T-cell (primary cell): Measurements from ENCODE around the gene CCNK. TPM values are rescaled to one million over a fixed set of nuclear protein-coding genes. Genes with fewer than 3 reads are reported as not detected.

ENCODE experiments used
- ATAC-seq, 4 experiments: fragments of 200-7000 bp in 3 of 4; fragments of 150-1000 bp in 1 of 4; cut with Tn5 transposase; replicated peaks in 1 of 4; 1 replicate in 3 of 4; 2 replicates in 1 of 4; pipeline ENCODE4 v1.10.0; 2021; ENCODE audit warnings: moderate library complexity in 3 of 4, mild to moderate bottlenecking in 2 of 4, moderate number of reproducible peaks in 1 of 4
- CTCF ChIA-PET, 2 donors: fragments of 300-600 bp; sonication (Branson Sonifier 250); formaldehyde crosslinking; loops; one replicate each; lab custom pipeline; 2022; ENCODE audit warnings: antibody characterized with exemption in 2 of 2; lab: Charles Lee
- POLR2A ChIA-PET, 2 donors: fragments of 300-600 bp; sonication (Branson Sonifier 250); formaldehyde crosslinking; loops; one replicate each; lab custom pipeline; 2022; ENCODE audit warnings: antibody characterized with exemption in 2 of 2; lab: Charles Lee
- DNase-seq, 35 experiments: peaks; one replicate each; pipeline versions ENCODE4 v3.0.0 to v3.0.0-alpha.2; 2013 to 2023
- H3K27ac ChIP-seq: one replicate; pipeline ENCODE4 v1.5.1; 2013; ENCODE audit warnings: low read length
- H3K27me3 ChIP-seq, 2 experiments: replicated peaks in 1 of 2; 1 replicate in 1 of 2; 2 replicates in 1 of 2; pipeline versions ENCODE4 v1.6.1 to v1.7.0; 2013; ENCODE audit warnings: low read length in 1 of 2, mixed read lengths in 1 of 2; ENCODE audit not compliant: control insufficient read depth in 2 of 2, insufficient read depth in 2 of 2; ENCODE audit errors: extremely low read depth in 1 of 2
- H3K36me3 ChIP-seq, 2 donors: 1 replicate in 1 of 2; 2 replicates in 1 of 2; pipeline versions ENCODE4 v1.6.1 to v1.7.0; 2013; ENCODE audit warnings: low read length in 1 of 2; ENCODE audit not compliant: control insufficient read depth in 2 of 2, insufficient read depth in 1 of 2; ENCODE audit errors: extremely low read depth in 1 of 2
- H3K4me1 ChIP-seq, 2 experiments: 1 replicate in 1 of 2; 2 replicates in 1 of 2; pipeline versions ENCODE4 v1.6.1 to v1.7.0; 2013; ENCODE audit warnings: low read length in 2 of 2, mixed read lengths in 1 of 2; ENCODE audit not compliant: insufficient read depth in 2 of 2, control insufficient read depth in 1 of 2; ENCODE audit errors: extremely low read depth in 1 of 2
- H3K4me3 ChIP-seq, 2 donors: 1 replicate in 1 of 2; 2 replicates in 1 of 2; pipeline versions ENCODE4 v1.5.1 to v1.7.0; 2013; ENCODE audit warnings: mild to moderate bottlenecking in 2 of 2, low read length in 1 of 2, moderate library complexity in 1 of 2; ENCODE audit not compliant: control insufficient read depth in 1 of 2; ENCODE audit errors: extremely low read depth in 1 of 2
- H3K9me3 ChIP-seq: 2 replicates; pipeline ENCODE4 v1.7.0; 2013
- H3K27ac Mint-ChIP-seq, 2 donors: one replicate each; pipeline ENCODE4 v1.8.0; 2020 to 2021; ENCODE audit warnings: mild to moderate bottlenecking in 2 of 2, mixed read lengths in 2 of 2
- H3K27me3 Mint-ChIP-seq, 2 donors: one replicate each; pipeline ENCODE4 v1.8.0; 2021 to 2022; ENCODE audit warnings: mixed read lengths in 2 of 2
- H3K36me3 Mint-ChIP-seq: one replicate; pipeline ENCODE4 v1.8.0; 2021; ENCODE audit warnings: mixed read lengths
- H3K4me1 Mint-ChIP-seq, 3 donors: one replicate each; pipeline ENCODE4 v1.8.0; 2020 to 2022; ENCODE audit warnings: mixed read lengths in 3 of 3, mild to moderate bottlenecking in 1 of 3
- H3K4me3 Mint-ChIP-seq, 3 donors: one replicate each; pipeline ENCODE4 v1.8.0; 2020 to 2022; ENCODE audit warnings: mild to moderate bottlenecking in 3 of 3, mixed read lengths in 3 of 3, moderate library complexity in 3 of 3
- H3K9me3 Mint-ChIP-seq, 3 donors: one replicate each; pipeline ENCODE4 v1.8.0; 2020 to 2022; ENCODE audit warnings: mixed read lengths in 3 of 3
- whole genome bisulfite sequencing: methylation state at CpG from one replicate; pipeline ENCODE4 v1.1.5; 2013; ENCODE audit warnings: missing lambda C conversion rate; ENCODE audit not compliant: insufficient coverage; 5-methylcytosine and 5-hydroxymethylcytosine counted together
- total RNA-seq, 35 experiments: library from RNA in 6 of 35; stranded (reverse) in 6 of 35; fragments of 120-200 nt in 1 of 35; gene quantifications; one replicate each; pipeline versions ENCODE4 v1.2.1 to v1.2.4 and lab custom pipeline; 2013 to 2026

The CCNK gene
- total RNA-seq, 5 donors from 2014 or later (not counting 1 experiment from before 2014, with no cell fraction given), result 61.8 to 138 (median 74.6) TPM

GRCh38 chr14:99519347-99519881 is 38.2 kb downstream of the CCNK start:
- Mint-ChIP-seq H3K36me3 (no peaks in the 10 kb centered on the region), H3K4me1 (peaks cover 2 to 4% (median 3%) of the 10 kb centered on the region in 3 donors), H3K9me3 (no peaks in the 10 kb centered on the region), H3K4me3 (no peak overlapping the region), H3K27me3 (no peaks in the 10 kb centered on the region), H3K27ac (no peak overlapping the region)
- Histone ChIP-seq H3K4me3 (no peak overlapping the region), H3K9me3 (no peaks in the 10 kb centered on the region), H3K4me1 (peaks cover 1 to 8% of the 10 kb centered on the region in 2 experiments), H3K27ac (no peak overlapping the region), H3K27me3 (no peaks in the 10 kb centered on the region), H3K36me3 (peaks cover 3% of the 10 kb centered on the region in 2 donors)
- 100% methylated on average over 7 of the region's 8 CpGs for WGBS
- ChIA-PET POLR2A (interaction anchor here in 1 of 2 donors (0.5 kb wide), 1 partner anchor 142 kb away, joined by 4 read pairs; no protein-coding TSS in a partner anchor), CTCF (interaction anchor here in 1 of 2 donors (0.6 kb wide), 1 partner anchor 9 kb away, joined by 3 read pairs; no protein-coding TSS in a partner anchor)
- no peak for ATAC-seq
- no peak for DNase-seq

GRCh38 chr14:99519931-99520421 is 38.8 kb downstream of the CCNK start:
- ChIA-PET POLR2A (interaction anchor here in 1 of 2 donors (0.5 kb wide), 1 partner anchor 142 kb away, joined by 4 read pairs; no protein-coding TSS in a partner anchor), CTCF (no interaction called here)
- Mint-ChIP-seq H3K4me3 (no peak overlapping the region), H3K9me3 (no peaks in the 10 kb centered on the region), H3K36me3 (no peaks in the 10 kb centered on the region), H3K27me3 (no peaks in the 10 kb centered on the region), H3K4me1 (peaks cover 7 to 9% (median 8%) of the 10 kb centered on the region in 3 donors), H3K27ac (no peak overlapping the region)
- Histone ChIP-seq H3K4me1 (peaks cover 5 to 13% of the 10 kb centered on the region in 2 experiments), H3K9me3 (no peaks in the 10 kb centered on the region), H3K4me3 (no peak overlapping the region), H3K36me3 (no peaks in the 10 kb centered on the region), H3K27me3 (no peaks in the 10 kb centered on the region), H3K27ac (no peak overlapping the region)
- no peak for DNase-seq
- WGBS, result 85% methylated on average over 5 of the region's 6 CpGs
- no peak for ATAC-seq

- Mint-ChIP-seq H3K4me3 (no peak overlapping the region), H3K36me3 (no peaks in the 10 kb centered on the region), H3K27me3 (no peaks in the 10 kb centered on the region), H3K27ac (no peak overlapping the region), H3K4me1 (peaks cover 12 to 16% (median 14%) of the 10 kb centered on the region in 3 donors), H3K9me3 (no peaks in the 10 kb centered on the region)
- ATAC-seq, result no peak
- H3K4me3 ChIP-seq, result no peak overlapping the region
- H3K27me3 ChIP-seq, result no peaks in the 10 kb centered on the region
- POLR2A ChIA-PET, result no interaction called here
- H3K4me1 ChIP-seq, result peaks cover 9 to 19% of the 10 kb centered on the region in 2 experiments
- 87% methylated on average over 7 of the region's 11 CpGs for WGBS
- CTCF ChIA-PET, result interaction anchor here in 1 of 2 donors (0.5 kb wide), 1 partner anchor 379 kb away, joined by 3 read pairs; no protein-coding TSS in a partner anchor
- DNase-seq, result no peak
- H3K36me3 ChIP-seq, result no peaks in the 10 kb centered on the region
- no peaks in the 10 kb centered on the region for H3K9me3 ChIP-seq
- no peak overlapping the region for H3K27ac ChIP-seq
Measured at GRCh38 chr14:99520571-99521081, 39.4 kb downstream of the CCNK start.

- Mint-ChIP-seq H3K4me3 (no peak overlapping the region), H3K27me3 (no peaks in the 10 kb centered on the region), H3K36me3 (no peaks in the 10 kb centered on the region), H3K4me1 (peaks cover 14 to 20% (median 17%) of the 10 kb centered on the region in 3 donors), H3K27ac (no peak overlapping the region), H3K9me3 (no peaks in the 10 kb centered on the region)
- POLR2A ChIA-PET, result no interaction called here
- 91% methylated on average over 24 of the region's 25 CpGs for WGBS
- Histone ChIP-seq H3K4me1 (peaks cover 9 to 27% of the 10 kb centered on the region in 2 experiments), H3K27ac (no peak overlapping the region), H3K36me3 (no peaks in the 10 kb centered on the region), H3K9me3 (no peaks in the 10 kb centered on the region), H3K4me3 (no peak overlapping the region), H3K27me3 (no peaks in the 10 kb centered on the region)
- ATAC-seq (no peak), DNase-seq (no peak)
- CTCF ChIA-PET, result interaction anchor here in 1 of 2 donors (0.5 kb wide), 1 partner anchor 378 kb away, joined by 3 read pairs; no protein-coding TSS in a partner anchor
Measured at GRCh38 chr14:99521176-99522024, 40.2 kb downstream of the CCNK start.

GRCh38 chr14:99522025-99522401 is 40.8 kb downstream of the CCNK start:
- Mint-ChIP-seq H3K27ac (no peak overlapping the region), H3K4me1 (peaks cover 14 to 20% (median 17%) of the 10 kb centered on the region in 3 donors), H3K4me3 (no peak overlapping the region), H3K27me3 (no peaks in the 10 kb centered on the region), H3K36me3 (no peaks in the 10 kb centered on the region), H3K9me3 (no peaks in the 10 kb centered on the region)
- H3K4me1 ChIP-seq, result peaks cover 9 to 27% of the 10 kb centered on the region in 2 experiments
- no peaks in the 10 kb centered on the region for H3K36me3 ChIP-seq
- WGBS, result 92% methylated on average over 11 of the region's 18 CpGs
- DNase-seq (no peak), ATAC-seq (no peak)
- no peak overlapping the region for H3K27ac ChIP-seq
- H3K27me3 ChIP-seq, result no peaks in the 10 kb centered on the region
- H3K4me3 ChIP-seq, result no peak overlapping the region
- CTCF ChIA-PET, result no interaction called here
- no peaks in the 10 kb centered on the region for H3K9me3 ChIP-seq
- POLR2A ChIA-PET, result no interaction called here

DNA sequence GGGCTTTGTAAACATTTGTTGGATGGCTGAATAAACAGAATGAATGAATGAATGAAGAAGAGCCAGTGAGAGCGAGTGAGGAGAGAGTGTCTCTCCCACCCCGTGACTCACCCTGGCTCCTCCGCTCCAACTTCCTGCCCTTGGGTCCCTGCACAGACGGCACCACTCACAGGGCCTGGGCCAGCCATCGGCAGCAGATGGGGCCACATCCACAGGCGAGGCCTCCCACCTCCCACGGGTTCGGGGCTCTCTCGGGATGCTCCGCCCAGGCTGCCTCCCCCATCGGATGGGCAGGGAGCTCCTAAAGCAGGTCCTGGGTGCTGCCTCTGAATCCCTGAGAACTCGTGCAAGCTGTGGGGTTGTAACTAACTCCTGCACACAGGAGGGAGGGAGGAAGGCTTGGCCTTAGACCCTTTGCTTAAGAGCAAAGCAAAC is 41.3 kb downstream of the CCNK start:
- H3K36me3 ChIP-seq, result no peaks in the 10 kb centered on the region
- Mint-ChIP-seq H3K27ac (no peak overlapping the region), H3K36me3 (no peaks in the 10 kb centered on the region), H3K4me3 (no peak overlapping the region), H3K9me3 (no peaks in the 10 kb centered on the region), H3K4me1 (peaks cover 14 to 23% (median 17%) of the 10 kb centered on the region in 3 donors), H3K27me3 (no peaks in the 10 kb centered on the region)
- WGBS, result 73% methylated on average over 10 of the region's 12 CpGs
- POLR2A ChIA-PET, result no interaction called here
- H3K27ac ChIP-seq, result no peak overlapping the region
- no peak for ATAC-seq
- no peaks in the 10 kb centered on the region for H3K9me3 ChIP-seq
- peaks cover 9 to 27% of the 10 kb centered on the region in 2 experiments for H3K4me1 ChIP-seq
- H3K27me3 ChIP-seq, result no peaks in the 10 kb centered on the region
- H3K4me3 ChIP-seq, result no peak overlapping the region
- CTCF ChIA-PET, result no interaction called here
- DNase-seq, result no peak
